PC-9 (cell line): ENCODE measurements around the gene CXCR1.
"Not testable (repeated sequence)": the region's sequence is repeated elsewhere in the genome, so short reads cannot be mapped to it uniquely, and the experiment has no call there.

Source experiments
- CTCF ChIP-seq: fragments of 200-600 bp; sonication (generic); conservative IDR thresholded peaks from 2 replicates; pipeline ENCODE4 v1.6.1; 2017; ENCODE audit warnings: mixed run types, antibody characterized with exemption, mild to moderate bottlenecking, moderate library complexity
- EZH2 ChIP-seq: fragments of 200-600 bp; sonication (generic); IDR thresholded peaks from 2 replicates; pipeline ENCODE4 v1.8.0; 2017; ENCODE audit warnings: antibody characterized with exemption, low read depth

GRCh38 chr2:218121789-218122188 is 45.0 kb downstream of the CXCR1 start:
- not testable (repeated sequence) for TF ChIP-seq CTCF, EZH2
